SJCRH30 (cell line): ENCODE results near the gene ST8SIA2. TPM values are rescaled to one million over a fixed set of nuclear protein-coding genes. Genes with fewer than 3 reads are reported as not detected.

ENCODE experiments used
- DNase-seq, 2 experiments: peaks; one replicate each; pipeline ENCODE4 v3.0.0-alpha.2; 2015 to 2020
- H3K27ac ChIP-seq: fragments of 250-450 bp; sonication (Bioruptor Pico); 2 replicates; pipeline ENCODE4 v1.5.1; 2020; ENCODE audit warnings: mild to moderate bottlenecking, moderate library complexity
- H3K27me3 ChIP-seq: fragments of 250-450 bp; sonication (Bioruptor Pico); 2 replicates; pipeline ENCODE4 v1.5.1; 2020; ENCODE audit warnings: mild to moderate bottlenecking, moderate library complexity
- H3K36me3 ChIP-seq: fragments of 250-450 bp; sonication (Bioruptor Pico); 2 replicates; pipeline ENCODE4 v1.5.1; 2020; ENCODE audit warnings: mild to moderate bottlenecking, moderate library complexity
- H3K4me1 ChIP-seq: fragments of 250-450 bp; sonication (Bioruptor Pico); 2 replicates; pipeline ENCODE4 v1.5.1; 2020; ENCODE audit warnings: mild to moderate bottlenecking, moderate library complexity
- H3K4me3 ChIP-seq: fragments of 250-450 bp; sonication (Bioruptor Pico); 2 replicates; pipeline ENCODE4 v1.5.1; 2020; ENCODE audit warnings: mild to moderate bottlenecking, moderate library complexity
- H3K9me3 ChIP-seq: fragments of 250-450 bp; sonication (Bioruptor Pico); replicated peaks from 2 replicates; pipeline ENCODE4 v1.5.1; 2020; ENCODE audit warnings: mild to moderate bottlenecking, moderate library complexity
- total RNA-seq: library from RNA; depleted of rRNA; stranded (reverse); fragments of >200 nt; shearing (Covaris generic); gene quantifications from 2 replicates; pipeline ENCODE4 v1.2.3, GENCODE V29; 2014

ST8SIA2 gene
- total RNA-seq, 1 experiment from 2014 or later = 2.1 TPM

GRCh38 chr15:92443381-92443780 is 49.7 kb downstream of the ST8SIA2 start:
- Histone ChIP-seq H3K9me3 (no peaks in the 10 kb centered on the region), H3K36me3 (no peaks in the 10 kb centered on the region), H3K27me3 (peaks cover 7% of the 10 kb centered on the region; the same call in 1 of the 2 replicates)

GRCh38 chr15:92444631-92445030 is 51.0 kb downstream of the ST8SIA2 start:
- peaks cover 11% of the 10 kb centered on the region for H3K4me1 ChIP-seq
- H3K9me3 ChIP-seq = no peaks in the 10 kb centered on the region
- H3K4me3 ChIP-seq = no peak overlapping the region
- H3K36me3 ChIP-seq = no peaks in the 10 kb centered on the region
- H3K27me3 ChIP-seq = peaks cover 7% of the 10 kb centered on the region; the same call in 1 of the 2 replicates
- DNase-seq = no peak
- no peak overlapping the region for H3K27ac ChIP-seq

More at GRCh38 chr15:92443381-92443780, 49.7 kb downstream of the ST8SIA2 start:
- H3K4me3 ChIP-seq = no peak overlapping the region
- DNase-seq = no peak
- peaks cover 16% of the 10 kb centered on the region for H3K4me1 ChIP-seq
- no peak overlapping the region for H3K27ac ChIP-seq

GRCh38 chr15:92448370-92448769 is 54.7 kb downstream of the ST8SIA2 start:
- H3K9me3 ChIP-seq = no peaks in the 10 kb centered on the region
- H3K36me3 ChIP-seq = no peaks in the 10 kb centered on the region
- DNase-seq = no peak
- peaks cover 16% of the 10 kb centered on the region; the same call in 1 of the 2 replicates for H3K4me1 ChIP-seq
- no peak overlapping the region for H3K27ac ChIP-seq
- no peaks in the 10 kb centered on the region for H3K27me3 ChIP-seq
- H3K4me3 ChIP-seq = no peak overlapping the region

- no peaks in the 10 kb centered on the region for H3K36me3 ChIP-seq
- no peak overlapping the region for H3K4me3 ChIP-seq
- peaks cover 16% of the 10 kb centered on the region; the same call in 1 of the 2 replicates for H3K4me1 ChIP-seq
- no peak overlapping the region for H3K27ac ChIP-seq
- H3K27me3 ChIP-seq = no peaks in the 10 kb centered on the region
- no peak for DNase-seq
- H3K9me3 ChIP-seq = no peaks in the 10 kb centered on the region
These were observed 55.8 kb downstream of the ST8SIA2 start for GRCh38 chr15:92449476-92449875.

GRCh38 chr15:92451225-92451825 is 57.6 kb downstream of the ST8SIA2 start:
- Histone ChIP-seq H3K4me1 (peaks cover 16% of the 10 kb centered on the region; the same call in 1 of the 2 replicates), H3K4me3 (no peak overlapping the region), H3K27me3 (no peaks in the 10 kb centered on the region; the same call in 1 of the 2 replicates), H3K9me3 (no peaks in the 10 kb centered on the region), H3K36me3 (no peaks in the 10 kb centered on the region), H3K27ac (no peak overlapping the region)
- DNase-seq = peak; percentile 24 to 26

GRCh38 chr15:92452143-92452542 is 58.5 kb downstream of the ST8SIA2 start:
- Histone ChIP-seq H3K36me3 (no peaks in the 10 kb centered on the region), H3K4me3 (no peak overlapping the region), H3K27me3 (no peaks in the 10 kb centered on the region; the same call in 1 of the 2 replicates), H3K27ac (no peak overlapping the region), H3K9me3 (no peaks in the 10 kb centered on the region), H3K4me1 (peaks cover 16% of the 10 kb centered on the region; the same call in 1 of the 2 replicates)
- DNase-seq = peak; percentile 53 to 70

- no peak overlapping the region for H3K4me3 ChIP-seq
- no peaks in the 10 kb centered on the region for H3K36me3 ChIP-seq
- no peak for DNase-seq
- H3K9me3 ChIP-seq = no peaks in the 10 kb centered on the region
- H3K27ac ChIP-seq = no peak overlapping the region
- peaks cover 4% of the 10 kb centered on the region; the same call in 1 of the 2 replicates for H3K27me3 ChIP-seq
- peaks cover 16% of the 10 kb centered on the region; the same call in 1 of the 2 replicates for H3K4me1 ChIP-seq
These were observed 59.9 kb downstream of the ST8SIA2 start for GRCh38 chr15:92453607-92454006.

- no peak for DNase-seq
- Histone ChIP-seq H3K4me3 (no peak overlapping the region), H3K4me1 (peaks cover 9% of the 10 kb centered on the region; the same call in 1 of the 2 replicates), H3K36me3 (no peaks in the 10 kb centered on the region), H3K27ac (no peak overlapping the region), H3K27me3 (peaks cover 4% of the 10 kb centered on the region; the same call in 1 of the 2 replicates), H3K9me3 (no peaks in the 10 kb centered on the region)
These were observed 60.9 kb downstream of the ST8SIA2 start for GRCh38 chr15:92454555-92455105.

GRCh38 chr15:92455271-92455670 is 61.6 kb downstream of the ST8SIA2 start:
- H3K27ac ChIP-seq = no peak overlapping the region
- H3K4me1 ChIP-seq = peaks cover 6% of the 10 kb centered on the region; the same call in 1 of the 2 replicates

GRCh38 chr15:92457471-92458041 is 63.9 kb downstream of the ST8SIA2 start:
- peaks cover under 1% of the 10 kb centered on the region; the same call in 1 of the 2 replicates for H3K4me1 ChIP-seq
- no peak for DNase-seq
- H3K27me3 ChIP-seq = peaks cover 4% of the 10 kb centered on the region
- H3K27ac ChIP-seq = no peak overlapping the region
- H3K36me3 ChIP-seq = no peaks in the 10 kb centered on the region
- H3K9me3 ChIP-seq = no peaks in the 10 kb centered on the region
- H3K4me3 ChIP-seq = no peak overlapping the region

More at GRCh38 chr15:92455271-92455670, 61.6 kb downstream of the ST8SIA2 start:
- H3K27me3 ChIP-seq = peaks cover 4% of the 10 kb centered on the region; the same call in 1 of the 2 replicates
- H3K36me3 ChIP-seq = no peaks in the 10 kb centered on the region
- H3K4me3 ChIP-seq = no peak overlapping the region
- DNase-seq = no peak
- H3K9me3 ChIP-seq = no peaks in the 10 kb centered on the region

- Histone ChIP-seq H3K36me3 (no peaks in the 10 kb centered on the region), H3K27ac (no peak overlapping the region), H3K4me1 (no peaks in the 10 kb centered on the region)
These were observed 66.3 kb downstream of the ST8SIA2 start for GRCh38 chr15:92460023-92460422.

GRCh38 chr15:92462424-92463125 is 68.9 kb downstream of the ST8SIA2 start:
- DNase-seq = no peak
- no peak overlapping the region for H3K4me3 ChIP-seq
- no peaks in the 10 kb centered on the region for H3K4me1 ChIP-seq
- H3K27ac ChIP-seq = no peak overlapping the region
- H3K36me3 ChIP-seq = no peaks in the 10 kb centered on the region
- H3K27me3 ChIP-seq = peaks cover 11% of the 10 kb centered on the region
- H3K9me3 ChIP-seq = no peaks in the 10 kb centered on the region

More at GRCh38 chr15:92460023-92460422, 66.3 kb downstream of the ST8SIA2 start:
- no peak for DNase-seq
- H3K9me3 ChIP-seq = no peaks in the 10 kb centered on the region
- H3K4me3 ChIP-seq = no peak overlapping the region
- peaks cover 9% of the 10 kb centered on the region for H3K27me3 ChIP-seq

GRCh38 chr15:92463352-92463751 is 69.7 kb downstream of the ST8SIA2 start:
- Histone ChIP-seq H3K9me3 (no peaks in the 10 kb centered on the region), H3K27ac (no peak overlapping the region), H3K27me3 (peaks cover 7% of the 10 kb centered on the region), H3K4me1 (no peaks in the 10 kb centered on the region), H3K36me3 (no peaks in the 10 kb centered on the region), H3K4me3 (no peak overlapping the region)
- no peak for DNase-seq

- H3K4me1 ChIP-seq = no peaks in the 10 kb centered on the region
- no peaks in the 10 kb centered on the region for H3K9me3 ChIP-seq
- peaks cover 11% of the 10 kb centered on the region for H3K27me3 ChIP-seq
- no peaks in the 10 kb centered on the region for H3K36me3 ChIP-seq
- no peak overlapping the region for H3K4me3 ChIP-seq
- H3K27ac ChIP-seq = no peak overlapping the region
- no peak for DNase-seq
These were observed 70.1 kb downstream of the ST8SIA2 start for GRCh38 chr15:92463826-92464225.

GRCh38 chr15:92466834-92467233 is 73.2 kb downstream of the ST8SIA2 start:
- Histone ChIP-seq H3K27ac (no peak overlapping the region), H3K27me3 (peaks cover 19% of the 10 kb centered on the region; the same call in 1 of the 2 replicates), H3K9me3 (no peaks in the 10 kb centered on the region), H3K36me3 (no peaks in the 10 kb centered on the region), H3K4me1 (no peaks in the 10 kb centered on the region), H3K4me3 (no peak overlapping the region)
- no peak for DNase-seq
